HG02623 (cell line): Measurements from ENCODE around the gene RBP7.
"Not testable (repeated sequence)": the region's sequence is repeated elsewhere in the genome, so short reads cannot be mapped to it uniquely, and the experiment has no call there.

Experiments used
- ATAC-seq: cut with Tn5 transposase; IDR thresholded peaks from one replicate; pipeline ENCODE4 v1.9.1; 2021; ENCODE audit warnings: moderate library complexity; ENCODE audit not compliant: unreplicated experiment

RBP7 gene

GRCh38 chr1:9996624-9997582 lies at the start of gene RBP7:
Gene RBP7, plus strand, starts transcription at chr1:9997228. Its CDS starts 31 bp downstream, at chr1:9997259.
- ATAC-seq: no peak

- ATAC-seq: no peak
Observed at GRCh38 chr1:9957726-9958125, 39.3 kb upstream of the RBP7 start.

GRCh38 chr1:9960011-9960410 lies 37.0 kb upstream of the RBP7 start:
- no peak for ATAC-seq

- ATAC-seq: no peak
Observed at GRCh38 chr1:9960706-9961562, 36.1 kb upstream of the RBP7 start.

GRCh38 chr1:9984253-9984652 lies 12.8 kb upstream of the RBP7 start:
- ATAC-seq: no peak

- ATAC-seq: no peak
Observed at GRCh38 chr1:9985001-9985400, 12.0 kb upstream of the RBP7 start.

- no peak for ATAC-seq
Observed at GRCh38 chr1:9989773-9990172, 7.3 kb upstream of the RBP7 start.

- no peak for ATAC-seq
Observed at GRCh38 chr1:9990944-9991343, 6.1 kb upstream of the RBP7 start.

GRCh38 chr1:9992910-9993309 lies 4.1 kb upstream of the RBP7 start:
- ATAC-seq: no peak

GRCh38 chr1:9993561-9994075 lies 3.4 kb upstream of the RBP7 start:
- no peak for ATAC-seq

GRCh38 chr1:10001016-10001665 lies 4.1 kb downstream of the RBP7 start:
- ATAC-seq: no peak

GRCh38 chr1:10005248-10005647 lies 8.2 kb downstream of the RBP7 start:
- ATAC-seq: not testable (repeated sequence)

GRCh38 chr1:10007169-10007568 lies 10.1 kb downstream of the RBP7 start:
- ATAC-seq: no peak

GRCh38 chr1:10014016-10014415 lies 17.0 kb downstream of the RBP7 start:
- ATAC-seq: no peak

- ATAC-seq: no peak
Observed at GRCh38 chr1:10019561-10019960, 22.5 kb downstream of the RBP7 start.

GRCh38 chr1:10020086-10020485 lies 23.1 kb downstream of the RBP7 start:
- no peak for ATAC-seq

- not testable (repeated sequence) for ATAC-seq
Observed at GRCh38 chr1:10020678-10021077, 23.6 kb downstream of the RBP7 start.

- ATAC-seq: not testable (repeated sequence)
Observed at GRCh38 chr1:10021992-10022391, 25.0 kb downstream of the RBP7 start.

- ATAC-seq: no peak
Observed at GRCh38 chr1:10022656-10023055, 25.6 kb downstream of the RBP7 start.

GRCh38 chr1:10025354-10025753 lies 28.3 kb downstream of the RBP7 start:
- ATAC-seq: no peak

GRCh38 chr1:10027027-10027426 lies 30.0 kb downstream of the RBP7 start:
- no peak for ATAC-seq
